Fibroblast of mammary gland (primary cell): ENCODE data around the gene PPP1R12B.
A peak's percentile ranks its signal among the peaks of the same experiment; 100 is the strongest.
"Not testable (repeated sequence)": the region's sequence is repeated elsewhere in the genome, so short reads cannot be mapped to it uniquely, and the experiment has no call there.

Source experiments
- DNase-seq: peaks from one replicate; pipeline ENCODE4 v3.0.0-alpha.2; 2010; ENCODE audit warnings: low read depth
- H3K4me3 ChIP-seq: 2 replicates; pipeline ENCODE4 v1.5.1; 2011; ENCODE audit warnings: low read depth, mild to moderate bottlenecking, low read length, moderate library complexity; ENCODE audit not compliant: control insufficient read depth
- CTCF ChIP-seq: conservative IDR thresholded peaks from 2 replicates; pipeline ENCODE4 v1.5.1; 2011; ENCODE audit warnings: low read depth, low read length, inconsistent platforms; ENCODE audit not compliant: control insufficient read depth, insufficient read depth

The PPP1R12B gene

GRCh38 chr1:202484032-202484431 lies 135.5 kb downstream of the PPP1R12B start:
- not testable (repeated sequence) for H3K4me3 ChIP-seq, DNase-seq

GRCh38 chr1:202484820-202485219 lies 136.3 kb downstream of the PPP1R12B start:
- not testable (repeated sequence) for H3K4me3 ChIP-seq, DNase-seq

- not testable (repeated sequence) for DNase-seq, H3K4me3 ChIP-seq
Observed at GRCh38 chr1:202488178-202488649, 139.7 kb downstream of the PPP1R12B start.

- peak; percentile 42 for DNase-seq
- H3K4me3 ChIP-seq: not testable (repeated sequence)
Observed at GRCh38 chr1:202489101-202489500, 140.6 kb downstream of the PPP1R12B start.

GRCh38 chr1:202493112-202493511 lies 144.6 kb downstream of the PPP1R12B start:
- DNase-seq, H3K4me3 ChIP-seq: not testable (repeated sequence)

GRCh38 chr1:202498542-202498941 lies 150.0 kb downstream of the PPP1R12B start:
- DNase-seq: no peak
- no peak for TF ChIP-seq CTCF
- H3K4me3 ChIP-seq: no peak overlapping the region

- not testable (repeated sequence) for H3K4me3 ChIP-seq, DNase-seq
Observed at GRCh38 chr1:202499997-202500396, 151.5 kb downstream of the PPP1R12B start.

- no peak overlapping the region for H3K4me3 ChIP-seq
- peak; percentile 48 for TF ChIP-seq CTCF
- peak; percentile 52 for DNase-seq
Observed at GRCh38 chr1:202501281-202501680, 152.8 kb downstream of the PPP1R12B start.

GRCh38 chr1:202505356-202505755 lies 156.9 kb downstream of the PPP1R12B start:
- no peak for TF ChIP-seq CTCF
- no peak overlapping the region for H3K4me3 ChIP-seq
- peak; percentile 63 for DNase-seq

- peak; percentile 76 for DNase-seq
- not testable (repeated sequence) for H3K4me3 ChIP-seq
Observed at GRCh38 chr1:202505880-202506575, 157.5 kb downstream of the PPP1R12B start.

GRCh38 chr1:202508863-202509262 lies 160.4 kb downstream of the PPP1R12B start:
- not testable (repeated sequence) for H3K4me3 ChIP-seq

GRCh38 chr1:202513875-202514274 lies 165.4 kb downstream of the PPP1R12B start:
- DNase-seq, H3K4me3 ChIP-seq: not testable (repeated sequence)

More at GRCh38 chr1:202508863-202509262, 160.4 kb downstream of the PPP1R12B start:
- DNase-seq: not testable (repeated sequence)
